HepG2 (cell line): ENCODE results near the gene WWTR1. TPM values are rescaled to one million over a fixed set of nuclear protein-coding genes. Genes with fewer than 3 reads are reported as not detected.

Source experiments
- ZNF407 ChIP-seq: sonication (generic); formaldehyde crosslinking; IDR thresholded peaks from one replicate; pipeline ENCODE4 v1.5.1; 2020; ENCODE audit warnings: mild to moderate bottlenecking, missing genetic modification reagents; ENCODE audit errors: not compliant biosample characterization
- polyA plus RNA-seq, 8 experiments: library from polyadenylated mRNA; depleted of rRNA in 3 of 8; stranded (reverse) in 7 of 8; unstranded in 1 of 8; fragments of >200 nt; fragmentation: Illumina TruSeq in 4 of 8; extraction: Trizol in 4 of 8; gene quantifications; 2 replicates each; pipeline versions ENCODE4 v1.2.1 to v1.2.3, GENCODE V29; 2011 to 2016; ENCODE audit warnings: low read depth in 4 of 8, missing spikeins in 1 of 8, mixed read lengths in 1 of 8; ENCODE audit not compliant: insufficient read depth in 1 of 8
- total RNA-seq, 5 experiments: library from RNA; depleted of rRNA; stranded (reverse); fragments of >200 nt; fragmentation: Illumina TruSeq; extraction: Trizol; gene quantifications; 2 replicates each; pipeline ENCODE4 v1.2.3, GENCODE V29; 2016; ENCODE audit warnings: low read depth in 1 of 5

Gene WWTR1
- total and polyA plus RNA-seq, 2 of the 13 experiments (the other 11 are each of a cell fraction or from before 2014, with no cell fraction given) = 19.7 to 139 TPM

- no peak for TF ChIP-seq ZNF407 (CRISPR knock-in tag)
Measured at GRCh38 chr3:149480326-149481017, 177.4 kb downstream of the WWTR1 start (continued).
